Measurements from ENCODE around the gene SERGEF. TPM values are rescaled to one million over a fixed set of nuclear protein-coding genes. Genes with fewer than 3 reads are reported as not detected.

Gene SERGEF
- total and polyA plus RNA-seq, 2 of the 13 experiments (the other 11 are each of a cell fraction or from before 2014, with no cell fraction given): 54.5 to 114 TPM

DNA sequence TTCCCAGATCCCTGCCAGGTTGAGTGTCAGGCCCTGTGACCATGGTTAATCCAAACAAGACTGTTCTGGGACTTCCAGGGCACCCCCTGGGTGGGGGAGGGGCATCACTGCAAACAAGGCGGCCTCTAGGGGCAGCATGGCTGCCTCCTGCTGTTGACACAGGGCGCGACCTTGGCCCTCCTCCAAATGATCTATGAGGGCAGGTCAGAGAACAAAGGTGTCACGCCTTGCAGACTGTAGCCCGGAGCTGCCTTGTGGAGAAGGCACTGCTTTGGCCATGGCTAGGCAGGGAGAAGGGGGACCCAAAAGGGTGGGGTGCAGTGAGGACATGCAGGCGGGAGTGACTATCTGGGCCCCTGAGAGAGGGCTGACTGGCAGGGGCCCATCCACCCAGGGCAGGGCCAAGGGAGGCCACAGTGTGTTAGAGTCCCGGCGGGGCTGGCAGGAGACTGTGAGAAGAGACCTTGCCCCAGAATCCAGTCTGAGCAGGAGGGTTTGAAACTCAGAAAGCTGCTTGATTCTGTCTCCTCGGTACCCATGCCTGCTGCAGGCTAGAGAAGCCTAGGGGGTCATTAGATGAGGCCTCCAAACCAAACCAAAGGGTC lies 242.7 kb downstream of the SERGEF start (continued):
- TF ChIP-seq, protein P1, sequence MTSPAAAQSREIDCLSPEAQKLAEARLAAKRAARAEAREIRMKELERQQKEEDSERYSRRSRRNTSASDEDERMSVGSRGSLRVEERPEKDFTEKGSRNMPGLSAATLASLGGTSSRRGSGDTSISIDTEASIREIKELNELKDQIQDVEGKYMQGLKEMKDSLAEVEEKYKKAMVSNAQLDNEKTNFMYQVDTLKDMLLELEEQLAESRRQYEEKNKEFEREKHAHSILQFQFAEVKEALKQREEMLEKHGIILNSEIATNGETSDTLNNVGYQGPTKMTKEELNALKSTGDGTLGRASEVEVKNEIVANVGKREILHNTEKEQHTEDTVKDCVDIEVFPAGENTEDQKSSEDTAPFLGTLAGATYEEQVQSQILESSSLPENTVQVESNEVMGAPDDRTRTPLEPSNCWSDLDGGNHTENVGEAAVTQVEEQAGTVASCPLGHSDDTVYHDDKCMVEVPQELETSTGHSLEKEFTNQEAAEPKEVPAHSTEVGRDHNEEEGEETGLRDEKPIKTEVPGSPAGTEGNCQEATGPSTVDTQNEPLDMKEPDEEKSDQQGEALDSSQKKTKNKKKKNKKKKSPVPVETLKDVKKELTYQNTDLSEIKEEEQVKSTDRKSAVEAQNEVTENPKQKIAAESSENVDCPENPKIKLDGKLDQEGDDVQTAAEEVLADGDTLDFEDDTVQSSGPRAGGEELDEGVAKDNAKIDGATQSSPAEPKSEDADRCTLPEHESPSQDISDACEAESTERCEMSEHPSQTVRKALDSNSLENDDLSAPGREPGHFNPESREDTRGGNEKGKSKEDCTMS (CRISPR knock-in tag; conservative IDR thresholded peaks at IDR 0.05): no peak
- TF ChIP-seq FOXO1 (CRISPR knock-in tag; IDR thresholded peaks at IDR 0.05): peak; percentile 95
- peak; percentile 67; the same call in 1 of the 2 replicates for TF ChIP-seq ZC3H13 (CRISPR knock-in tag; IDR thresholded peaks at IDR 0.05)
- peak; percentile 99 for TF ChIP-seq ESRRA (CRISPR knock-in tag; IDR thresholded peaks at IDR 0.05; ENCODE audit: low read depth)
- TF ChIP-seq ZC3H4 (CRISPR knock-in tag; IDR thresholded peaks at IDR 0.05; ENCODE audit: borderline replicate concordance): no peak
- TF ChIP-seq MTA1 (CRISPR knock-in tag; IDR thresholded peaks at IDR 0.05; ENCODE audit: borderline replicate concordance): peak; percentile 100
- peak; percentile 94 for TF ChIP-seq MIXL1 (CRISPR knock-in tag; IDR thresholded peaks at IDR 0.05)
- TF ChIP-seq ZNF326 (CRISPR knock-in tag; IDR thresholded peaks at IDR 0.05; ENCODE audit: borderline replicate concordance): no peak
- TF ChIP-seq IRX3 (CRISPR knock-in tag; IDR thresholded peaks at IDR 0.05; ENCODE audit: borderline replicate concordance, low read depth): no peak
- no peak for TF ChIP-seq ZNF484 (CRISPR knock-in tag; IDR thresholded peaks at IDR 0.05; ENCODE audit: borderline replicate concordance, low read depth)
- TF ChIP-seq, protein P2, sequence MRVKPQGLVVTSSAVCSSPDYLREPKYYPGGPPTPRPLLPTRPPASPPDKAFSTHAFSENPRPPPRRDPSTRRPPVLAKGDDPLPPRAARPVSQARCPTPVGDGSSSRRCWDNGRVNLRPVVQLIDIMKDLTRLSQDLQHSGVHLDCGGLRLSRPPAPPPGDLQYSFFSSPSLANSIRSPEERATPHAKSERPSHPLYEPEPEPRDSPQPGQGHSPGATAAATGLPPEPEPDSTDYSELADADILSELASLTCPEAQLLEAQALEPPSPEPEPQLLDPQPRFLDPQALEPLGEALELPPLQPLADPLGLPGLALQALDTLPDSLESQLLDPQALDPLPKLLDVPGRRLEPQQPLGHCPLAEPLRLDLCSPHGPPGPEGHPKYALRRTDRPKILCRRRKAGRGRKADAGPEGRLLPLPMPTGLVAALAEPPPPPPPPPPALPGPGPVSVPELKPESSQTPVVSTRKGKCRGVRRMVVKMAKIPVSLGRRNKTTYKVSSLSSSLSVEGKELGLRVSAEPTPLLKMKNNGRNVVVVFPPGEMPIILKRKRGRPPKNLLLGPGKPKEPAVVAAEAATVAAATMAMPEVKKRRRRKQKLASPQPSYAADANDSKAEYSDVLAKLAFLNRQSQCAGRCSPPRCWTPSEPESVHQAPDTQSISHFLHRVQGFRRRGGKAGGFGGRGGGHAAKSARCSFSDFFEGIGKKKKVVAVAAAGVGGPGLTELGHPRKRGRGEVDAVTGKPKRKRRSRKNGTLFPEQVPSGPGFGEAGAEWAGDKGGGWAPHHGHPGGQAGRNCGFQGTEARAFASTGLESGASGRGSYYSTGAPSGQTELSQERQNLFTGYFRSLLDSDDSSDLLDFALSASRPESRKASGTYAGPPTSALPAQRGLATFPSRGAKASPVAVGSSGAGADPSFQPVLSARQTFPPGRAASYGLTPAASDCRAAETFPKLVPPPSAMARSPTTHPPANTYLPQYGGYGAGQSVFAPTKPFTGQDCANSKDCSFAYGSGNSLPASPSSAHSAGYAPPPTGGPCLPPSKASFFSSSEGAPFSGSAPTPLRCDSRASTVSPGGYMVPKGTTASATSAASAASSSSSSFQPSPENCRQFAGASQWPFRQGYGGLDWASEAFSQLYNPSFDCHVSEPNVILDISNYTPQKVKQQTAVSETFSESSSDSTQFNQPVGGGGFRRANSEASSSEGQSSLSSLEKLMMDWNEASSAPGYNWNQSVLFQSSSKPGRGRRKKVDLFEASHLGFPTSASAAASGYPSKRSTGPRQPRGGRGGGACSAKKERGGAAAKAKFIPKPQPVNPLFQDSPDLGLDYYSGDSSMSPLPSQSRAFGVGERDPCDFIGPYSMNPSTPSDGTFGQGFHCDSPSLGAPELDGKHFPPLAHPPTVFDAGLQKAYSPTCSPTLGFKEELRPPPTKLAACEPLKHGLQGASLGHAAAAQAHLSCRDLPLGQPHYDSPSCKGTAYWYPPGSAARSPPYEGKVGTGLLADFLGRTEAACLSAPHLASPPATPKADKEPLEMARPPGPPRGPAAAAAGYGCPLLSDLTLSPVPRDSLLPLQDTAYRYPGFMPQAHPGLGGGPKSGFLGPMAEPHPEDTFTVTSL (CRISPR knock-in tag; IDR thresholded peaks at IDR 0.05; ENCODE audit: borderline replicate concordance): peak; percentile 94
- no peak for TF ChIP-seq TAF15 (IDR thresholded peaks at IDR 0.05; ENCODE audit: low read depth, low read length, poor library complexity, severe bottlenecking)
- TF ChIP-seq ZNF230 (CRISPR knock-in tag; IDR thresholded peaks at IDR 0.05): 0 out of 2 replicates have a peak, but pooled peaks have one; percentile 82
- TF ChIP-seq PITX1 (CRISPR knock-in tag; IDR thresholded peaks at IDR 0.05): peak; percentile 96
- TF ChIP-seq ZNF160 (CRISPR knock-in tag; IDR thresholded peaks at IDR 0.05): no peak; the same call in 1 of the 2 replicates
- 0 out of 2 replicates have a peak, but pooled peaks have one; percentile 62 for TF ChIP-seq ZNF44 (CRISPR knock-in tag; IDR thresholded peaks at IDR 0.05)
- no peak for TF ChIP-seq ZNF256 (CRISPR knock-in tag; conservative IDR thresholded peaks at IDR 0.05)
- TF ChIP-seq CHD4 (IDR thresholded peaks at IDR 0.05; ENCODE audit: borderline replicate concordance, low read length): peak; percentile 50; the same call in 1 of the 2 replicates
- peak; percentile 77 for TF ChIP-seq IKZF4 (CRISPR knock-in tag; IDR thresholded peaks at IDR 0.05; ENCODE audit: borderline replicate concordance, low read depth, not compliant biosample characterization)
- 0 out of 2 replicates have a peak, but pooled peaks have one; percentile 61 for TF ChIP-seq ATF1 (CRISPR knock-in tag; IDR thresholded peaks at IDR 0.05)
- peak; percentile 94 for TF ChIP-seq BCL6 (CRISPR knock-in tag; IDR thresholded peaks at IDR 0.05)
- TF ChIP-seq SP1 (IDR thresholded peaks at IDR 0.05): no peak
- TF ChIP-seq SP1 (CRISPR knock-in tag; IDR thresholded peaks at IDR 0.05): peak; percentile 58
- TF ChIP-seq SMARCC2 (IDR thresholded peaks at IDR 0.05): no peak
